ENCODE data around the gene PLEKHA6.

PLEKHA6 gene

GRCh38 chr1:204348722-204349121 lies 11.0 kb downstream of the PLEKHA6 start:
- Histone ChIP-seq H3K4me2 (no peak overlapping the region), H3K36me3 (ENCODE audit: insufficient read depth) (no peaks in the 10 kb centered on the region), H3K9ac (no peak overlapping the region), H3K27me3 (ENCODE audit: insufficient read depth, low read depth) (no peaks in the 10 kb centered on the region; the same call in 1 of the 2 replicates), H3K79me2 (ENCODE audit: insufficient read depth, low read depth) (no peaks in the 10 kb centered on the region), H3K4me3 (IDR thresholded peaks at IDR 0.05; ENCODE audit: insufficient read depth, low read depth, low read length) (no peak overlapping the region), H2AFZ (ENCODE audit: low read depth) (no peak overlapping the region), H4K20me1 (ENCODE audit: insufficient read depth) (no peaks in the 10 kb centered on the region), H3K27ac (no peak overlapping the region), H3K4me1 (ENCODE audit: low read depth, poor library complexity, severe bottlenecking) (no peaks in the 10 kb centered on the region)
- TF ChIP-seq CTCF (conservative IDR thresholded peaks at IDR 0.05; ENCODE audit: low read depth, low read length): no peak

GRCh38 chr1:204348242-204348641 lies 11.5 kb downstream of the PLEKHA6 start:
- Histone ChIP-seq H3K27ac (no peak overlapping the region), H2AFZ (ENCODE audit: low read depth) (no peak overlapping the region), H4K20me1 (ENCODE audit: insufficient read depth) (no peaks in the 10 kb centered on the region), H3K36me3 (ENCODE audit: insufficient read depth) (no peaks in the 10 kb centered on the region), H3K4me1 (ENCODE audit: low read depth, poor library complexity, severe bottlenecking) (no peaks in the 10 kb centered on the region), H3K27me3 (ENCODE audit: insufficient read depth, low read depth) (no peaks in the 10 kb centered on the region; the same call in 1 of the 2 replicates), H3K4me3 (IDR thresholded peaks at IDR 0.05; ENCODE audit: insufficient read depth, low read depth, low read length) (no peak overlapping the region), H3K4me2 (no peak overlapping the region), H3K9ac (no peak overlapping the region), H3K79me2 (ENCODE audit: insufficient read depth, low read depth) (no peaks in the 10 kb centered on the region)
- TF ChIP-seq CTCF (conservative IDR thresholded peaks at IDR 0.05; ENCODE audit: low read depth, low read length): no peak

- H3K27ac ChIP-seq: no peak overlapping the region
- no peak overlapping the region for H3K9ac ChIP-seq
- H3K27me3 ChIP-seq (ENCODE audit: insufficient read depth, low read depth): no peaks in the 10 kb centered on the region; the same call in 1 of the 2 replicates
- no peaks in the 10 kb centered on the region for H3K79me2 ChIP-seq (ENCODE audit: insufficient read depth, low read depth)
- H3K4me3 ChIP-seq (IDR thresholded peaks at IDR 0.05; ENCODE audit: insufficient read depth, low read depth, low read length): no peak overlapping the region
- H3K36me3 ChIP-seq (ENCODE audit: insufficient read depth): no peaks in the 10 kb centered on the region
- no peak for TF ChIP-seq CTCF (conservative IDR thresholded peaks at IDR 0.05; ENCODE audit: low read depth, low read length)
- H4K20me1 ChIP-seq (ENCODE audit: insufficient read depth): no peaks in the 10 kb centered on the region
- no peak overlapping the region for H3K4me2 ChIP-seq
- H3K4me1 ChIP-seq (ENCODE audit: low read depth, poor library complexity, severe bottlenecking): no peaks in the 10 kb centered on the region
- H2AFZ ChIP-seq (ENCODE audit: low read depth): no peak overlapping the region
Measured at GRCh38 chr1:204345941-204346645, 13.6 kb downstream of the PLEKHA6 start.

- Histone ChIP-seq H3K9ac (no peak overlapping the region), H3K4me1 (ENCODE audit: low read depth, poor library complexity, severe bottlenecking) (no peaks in the 10 kb centered on the region), H3K27ac (no peak overlapping the region), H3K36me3 (ENCODE audit: insufficient read depth) (no peaks in the 10 kb centered on the region), H3K4me2 (no peak overlapping the region), H4K20me1 (ENCODE audit: insufficient read depth) (no peaks in the 10 kb centered on the region), H3K79me2 (ENCODE audit: insufficient read depth, low read depth) (no peaks in the 10 kb centered on the region), H3K4me3 (IDR thresholded peaks at IDR 0.05; ENCODE audit: insufficient read depth, low read depth, low read length) (no peak overlapping the region), H2AFZ (ENCODE audit: low read depth) (no peak overlapping the region), H3K27me3 (ENCODE audit: insufficient read depth, low read depth) (no peaks in the 10 kb centered on the region; the same call in 1 of the 2 replicates)
- no peak for TF ChIP-seq CTCF (conservative IDR thresholded peaks at IDR 0.05; ENCODE audit: low read depth, low read length)
Measured at GRCh38 chr1:204345438-204345841, 14.3 kb downstream of the PLEKHA6 start.

Measured in KMS-11 (cell line).